HTR-8/SVneo (cell line): ENCODE results near the gene RPGRIP1L.
A peak's percentile ranks its signal among the peaks of the same experiment; 100 is the strongest.

Experiments used
- DNase-seq: peaks from one replicate; pipeline ENCODE4 v3.0.0; 2011; ENCODE audit warnings: low spot score, mixed read lengths; ENCODE audit not compliant: insufficient read length
- FAIRE-seq: peaks from 2 replicates; lab custom pipeline; 2011; peaks lifted over from hg19 to GRCh38; lab: Jason Lieb, UNC

Gene RPGRIP1L

DNA sequence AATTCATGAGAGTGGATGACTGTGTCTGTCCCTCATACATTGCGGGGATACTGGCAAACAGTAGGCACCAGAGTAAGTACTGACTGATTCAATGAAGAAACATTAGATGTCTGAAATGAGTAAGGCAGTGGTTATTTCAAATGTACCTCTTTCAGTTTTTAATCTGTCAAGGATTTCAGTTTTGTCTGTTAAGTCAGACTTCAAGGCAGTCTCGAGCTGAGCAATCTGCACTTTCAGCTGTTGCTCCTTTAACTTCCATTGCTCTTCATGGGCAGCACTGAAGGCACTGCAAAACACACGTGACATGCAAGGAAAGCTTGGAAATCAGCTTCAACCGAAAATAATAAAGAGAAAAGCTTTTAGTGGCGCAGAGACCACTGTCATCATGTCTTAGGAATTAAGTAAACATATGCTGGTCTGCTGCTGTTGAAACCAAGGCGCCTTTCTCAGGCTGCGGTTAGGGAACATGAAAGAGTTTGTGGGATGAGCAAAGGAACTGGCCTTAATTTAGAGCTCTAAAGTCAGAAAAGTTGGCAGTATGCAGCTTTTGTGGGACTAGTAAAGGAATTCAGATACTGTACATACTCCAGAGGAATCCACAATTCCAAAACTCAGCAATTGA is 38.8 kb downstream of the RPGRIP1L start:
- DNase-seq (no peak), FAIRE-seq (no peak)

DNA sequence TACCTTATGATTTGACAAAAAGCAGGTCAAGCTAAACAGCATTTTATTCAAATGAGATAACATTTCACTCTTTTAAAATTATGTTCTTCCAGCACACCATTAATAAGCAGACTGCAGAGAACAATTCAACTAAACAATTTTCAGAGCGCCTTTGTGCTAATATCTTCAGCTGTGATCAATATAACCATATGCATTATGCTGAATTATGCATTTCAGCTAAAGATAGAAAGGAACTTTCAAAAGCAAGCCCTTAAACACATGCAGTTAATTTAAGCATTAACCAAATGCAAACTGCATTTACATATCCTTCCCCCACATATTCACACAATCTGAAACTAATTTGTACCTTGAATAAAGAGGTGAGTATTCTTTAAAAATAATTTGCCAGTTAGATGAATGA is 41.6 kb downstream of the RPGRIP1L start:
- no peak for DNase-seq
- no peak for FAIRE-seq

DNA sequence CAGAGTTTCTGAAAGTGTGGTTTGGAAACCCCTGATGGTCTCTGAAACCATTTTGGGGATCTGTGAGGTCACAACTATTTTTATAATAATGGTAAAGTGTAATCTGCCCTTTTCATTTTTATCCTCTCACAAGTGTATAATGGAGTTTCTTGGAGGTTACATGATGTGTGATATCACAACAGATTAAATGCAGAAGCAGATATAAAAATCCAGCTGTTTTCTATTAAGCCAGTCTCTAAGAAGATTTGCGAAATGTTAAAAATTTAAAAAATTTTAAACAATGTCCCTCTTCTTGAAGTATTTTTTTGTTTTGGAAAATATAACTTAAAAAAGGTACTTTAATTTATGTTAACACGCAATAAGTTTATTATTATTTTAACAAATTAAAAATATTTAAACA is 48.7 kb downstream of the RPGRIP1L start:
- FAIRE-seq (no peak), DNase-seq (no peak)

DNA sequence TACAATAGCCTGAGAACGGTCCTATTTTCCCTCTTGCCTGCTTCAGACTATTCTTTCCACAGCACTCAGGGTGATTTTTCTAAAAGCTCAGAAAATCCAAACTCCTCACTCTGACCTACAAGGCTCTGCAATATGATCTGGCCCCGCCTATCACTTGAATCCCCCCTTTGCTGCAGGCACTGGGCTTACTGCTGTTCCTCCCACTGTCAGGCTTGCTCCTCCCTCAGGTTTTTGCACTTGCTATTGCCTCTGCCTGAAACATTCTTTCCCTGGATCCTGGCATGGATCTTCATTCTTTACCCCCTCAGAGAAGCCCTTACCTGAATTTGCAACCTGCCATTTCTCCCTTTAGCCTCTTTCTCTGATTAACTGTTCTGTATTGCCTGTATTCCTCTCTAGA is 52.3 kb downstream of the RPGRIP1L start:
- DNase-seq: no peak

DNA sequence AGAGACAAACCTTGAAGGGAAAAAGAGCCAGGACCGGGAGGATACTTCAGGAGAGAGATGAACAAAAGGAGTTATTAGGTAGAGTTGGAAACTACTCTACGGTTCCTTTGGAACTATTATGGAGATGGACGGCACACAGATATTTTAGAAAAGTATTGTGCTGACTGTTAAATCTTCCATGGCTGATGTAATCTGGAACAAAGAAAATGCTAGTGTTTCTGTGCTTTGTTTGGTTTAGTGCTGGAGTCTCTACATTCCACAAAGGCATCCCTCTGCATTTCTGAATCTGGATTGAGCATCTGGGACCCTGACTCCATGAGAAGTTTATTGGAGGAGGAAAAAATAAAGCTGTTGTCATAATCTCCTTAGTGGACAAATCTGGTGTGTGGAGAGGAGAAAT is 57.2 kb downstream of the RPGRIP1L start:
- no peak for DNase-seq
- no peak for FAIRE-seq

More for the DNA sequence above, 52.3 kb downstream of the RPGRIP1L start:
- FAIRE-seq: no peak

DNA sequence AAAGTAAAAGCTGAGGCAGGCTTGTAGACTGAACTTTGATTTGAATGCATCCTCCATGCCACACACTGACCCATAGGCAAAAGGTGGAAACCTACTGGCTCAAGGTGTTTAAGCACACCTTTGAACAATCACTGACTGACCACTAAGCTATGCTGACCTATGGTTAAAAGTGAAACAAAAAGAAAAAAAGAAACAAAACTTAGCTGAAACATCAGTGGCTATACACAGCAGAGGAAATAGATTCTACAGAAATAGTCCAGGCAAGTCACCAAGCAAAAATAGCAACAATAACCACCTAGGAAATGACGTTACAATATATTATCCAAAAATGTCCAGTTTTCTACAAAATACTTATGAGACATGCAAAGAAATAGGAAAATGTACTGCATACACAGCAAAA is 60.2 kb downstream of the RPGRIP1L start:
- no peak for DNase-seq
- no peak for FAIRE-seq

DNA sequence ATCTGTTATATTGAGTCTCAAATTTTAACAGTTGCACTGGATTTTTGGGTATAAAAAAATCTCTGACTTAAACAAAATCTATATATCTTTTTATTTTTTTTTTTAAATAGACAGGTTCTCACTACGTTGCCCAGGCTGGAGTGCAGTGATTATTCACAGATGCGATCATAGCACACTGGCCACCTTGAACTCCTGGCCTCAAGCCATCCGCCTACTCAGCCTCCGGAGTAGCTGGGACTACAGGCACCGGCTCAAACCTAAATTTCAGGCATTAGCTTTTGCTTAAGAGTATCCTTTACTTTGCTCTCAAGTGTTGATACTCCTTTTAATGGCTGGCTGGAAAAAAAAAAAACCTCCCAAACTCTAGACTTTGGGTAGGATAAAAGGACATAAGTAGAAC is 61.6 kb downstream of the RPGRIP1L start:
- FAIRE-seq: no peak
- DNase-seq: no peak

DNA sequence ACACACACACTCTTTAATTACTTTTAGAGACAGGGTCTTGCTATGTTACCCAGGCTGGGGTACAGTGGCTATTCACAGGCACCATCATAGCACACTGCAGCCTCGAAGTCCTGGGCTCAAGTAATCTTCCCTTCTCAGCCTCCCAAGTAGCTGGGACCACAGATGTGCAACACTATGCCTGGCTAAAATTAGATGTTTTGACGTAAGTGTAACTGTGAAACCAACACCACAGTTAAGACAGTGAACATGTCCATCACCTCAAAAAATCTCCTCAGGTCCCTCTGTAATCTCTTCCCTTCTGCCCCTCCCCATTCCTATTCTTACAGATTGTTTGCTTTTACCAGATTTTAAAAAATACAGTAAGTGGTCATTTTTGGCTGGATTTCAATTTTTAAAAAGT is 66.7 kb downstream of the RPGRIP1L start:
- DNase-seq: no peak
- no peak for FAIRE-seq

DNA sequence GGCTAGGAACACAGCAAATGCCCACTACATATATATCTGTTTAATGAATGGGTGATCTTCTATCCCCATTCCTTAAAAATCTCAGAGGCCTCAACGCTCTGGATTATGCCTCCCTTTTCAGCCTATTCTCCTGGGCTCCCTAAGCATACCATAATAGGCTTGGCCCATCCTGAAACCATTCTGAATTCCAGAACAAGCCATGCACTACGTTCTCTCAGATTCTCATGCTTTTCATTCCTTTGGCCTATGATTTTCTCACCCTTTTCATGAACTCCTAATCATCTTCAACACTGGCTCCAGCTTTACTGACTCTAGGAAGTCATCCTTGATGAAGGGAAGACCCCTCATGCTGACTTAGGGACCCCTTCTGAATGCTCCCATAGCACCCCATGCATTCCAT is 71.1 kb downstream of the RPGRIP1L start:
- FAIRE-seq (no peak), DNase-seq (no peak)

DNA sequence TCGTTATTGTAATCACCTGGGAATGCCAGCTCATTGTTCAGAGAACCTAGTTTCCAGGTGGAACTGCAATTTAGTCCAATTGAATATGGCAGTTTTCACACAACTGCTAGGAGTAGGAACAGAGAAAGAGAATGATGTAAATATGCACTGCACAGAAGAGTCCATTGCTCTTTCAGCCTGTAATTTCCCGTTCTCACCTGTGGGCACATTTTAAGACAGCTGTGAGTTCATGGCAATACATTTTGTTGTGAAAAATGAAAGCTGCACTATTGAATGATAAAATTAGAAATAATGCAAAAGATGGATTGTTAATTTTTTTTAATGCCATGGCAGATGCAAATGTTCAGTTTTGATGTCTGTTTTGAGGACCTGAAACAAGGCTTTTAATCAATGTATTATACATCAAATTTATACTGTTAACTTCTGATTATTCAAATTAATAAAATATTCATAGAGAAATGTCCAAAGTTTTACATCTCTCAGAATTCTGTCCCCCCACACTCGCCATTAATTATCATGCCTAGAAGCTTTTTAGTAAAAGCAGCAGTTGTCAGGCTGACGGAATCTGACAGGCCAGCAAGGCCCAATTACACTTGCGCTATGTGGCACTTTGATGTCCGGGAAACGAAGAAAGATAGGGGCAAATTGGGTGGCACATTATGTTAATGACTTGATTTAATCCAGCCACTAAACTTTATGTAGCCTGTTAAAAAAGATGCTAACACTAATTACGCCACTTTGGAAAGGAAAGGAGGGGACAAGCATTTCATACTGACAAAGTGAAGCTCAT is 72.2 kb downstream of the RPGRIP1L start:
- no peak for DNase-seq
- FAIRE-seq: no peak

DNA sequence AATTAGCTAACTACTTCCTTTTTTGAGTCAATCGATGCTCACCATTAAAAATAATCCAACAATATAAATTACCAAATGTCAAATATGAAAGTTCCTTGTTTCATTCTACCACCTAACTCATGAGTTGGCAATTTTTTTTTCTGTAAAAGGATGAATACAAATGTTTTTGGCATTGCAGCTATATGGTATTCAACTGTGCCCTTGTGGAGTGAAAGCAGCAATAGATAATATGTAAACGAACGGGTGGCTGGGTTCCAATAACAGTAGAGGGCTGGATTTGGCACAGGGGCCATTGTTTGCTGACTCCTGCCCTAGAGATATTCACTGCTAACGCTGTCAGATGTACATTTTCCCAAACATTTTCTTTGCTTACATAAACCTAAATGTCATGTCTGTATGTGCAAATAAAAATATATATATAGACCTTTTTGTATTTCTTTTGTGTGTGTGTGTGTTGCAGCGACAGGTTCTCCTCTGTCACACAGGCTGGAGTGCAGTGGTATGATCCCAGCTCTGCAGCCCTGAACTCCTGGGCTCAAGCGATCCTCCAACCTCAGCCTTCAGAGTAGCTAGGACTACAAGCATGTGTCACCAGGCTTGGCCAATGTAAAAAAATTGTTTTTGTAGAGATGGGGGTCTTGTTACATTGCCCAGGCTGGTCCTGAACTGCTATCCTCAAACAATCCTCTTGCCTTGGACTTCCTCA is 73.9 kb downstream of the RPGRIP1L start:
- DNase-seq (no peak), FAIRE-seq (no peak)

DNA sequence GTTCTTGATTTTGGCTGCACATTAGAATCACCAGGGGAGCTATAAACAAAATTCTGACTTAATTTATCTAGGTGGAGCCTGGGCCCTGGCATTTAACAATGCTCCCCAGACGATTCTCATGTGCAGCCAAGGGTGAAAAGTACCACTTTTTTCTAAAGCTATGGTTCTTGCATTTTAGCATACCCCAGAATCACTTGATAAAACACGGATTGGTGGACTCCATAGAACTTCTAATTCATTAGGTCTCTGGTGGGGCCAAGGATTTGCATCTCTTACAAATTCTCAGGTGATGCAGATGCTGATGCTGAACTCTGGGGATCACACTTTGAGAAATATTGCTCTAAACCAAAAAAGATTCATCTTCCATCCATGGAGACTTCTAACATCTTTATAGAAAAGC is 74.5 kb downstream of the RPGRIP1L start:
- DNase-seq: no peak

DNA sequence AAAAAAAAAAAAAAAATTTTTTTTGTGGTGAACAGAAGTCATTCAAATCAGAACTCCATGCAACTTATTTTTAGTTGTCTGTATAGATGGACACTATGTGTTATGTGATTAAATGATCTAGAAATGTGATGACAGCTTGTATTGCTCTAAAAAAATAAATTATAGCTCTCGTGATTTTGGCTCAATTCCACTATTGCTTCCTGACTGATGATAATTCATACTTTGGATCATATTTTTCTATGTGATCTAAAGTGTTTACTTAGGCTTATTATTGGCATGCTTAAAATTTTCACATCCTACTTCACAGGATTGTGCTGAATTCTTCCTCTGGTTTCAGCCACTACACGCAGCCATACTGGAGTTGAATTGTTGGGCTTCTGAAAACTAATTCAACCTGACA is 76.8 kb downstream of the RPGRIP1L start:
- FAIRE-seq: no peak
- no peak for DNase-seq

More for the DNA sequence above, 74.5 kb downstream of the RPGRIP1L start:
- no peak for FAIRE-seq

DNA sequence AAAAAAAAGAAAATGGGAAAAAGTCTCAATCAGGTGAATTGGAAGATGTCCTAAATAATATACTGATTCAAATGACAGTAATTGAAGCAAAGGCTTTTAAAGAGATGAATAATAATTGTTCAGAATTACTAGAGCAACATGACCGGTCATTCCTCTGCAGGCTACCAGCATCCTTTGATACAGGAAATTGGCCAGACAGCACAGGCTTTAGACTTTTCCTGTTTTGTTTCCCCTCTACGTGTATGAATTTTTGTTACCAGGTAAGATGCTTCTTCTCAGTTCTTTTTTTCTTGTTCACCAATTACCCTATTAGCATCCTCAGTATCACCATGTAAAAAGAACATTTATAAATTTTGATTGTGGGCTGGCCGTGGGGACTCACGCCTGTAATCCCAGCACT is 77.5 kb downstream of the RPGRIP1L start:
- DNase-seq: no peak
- no peak for FAIRE-seq

DNA sequence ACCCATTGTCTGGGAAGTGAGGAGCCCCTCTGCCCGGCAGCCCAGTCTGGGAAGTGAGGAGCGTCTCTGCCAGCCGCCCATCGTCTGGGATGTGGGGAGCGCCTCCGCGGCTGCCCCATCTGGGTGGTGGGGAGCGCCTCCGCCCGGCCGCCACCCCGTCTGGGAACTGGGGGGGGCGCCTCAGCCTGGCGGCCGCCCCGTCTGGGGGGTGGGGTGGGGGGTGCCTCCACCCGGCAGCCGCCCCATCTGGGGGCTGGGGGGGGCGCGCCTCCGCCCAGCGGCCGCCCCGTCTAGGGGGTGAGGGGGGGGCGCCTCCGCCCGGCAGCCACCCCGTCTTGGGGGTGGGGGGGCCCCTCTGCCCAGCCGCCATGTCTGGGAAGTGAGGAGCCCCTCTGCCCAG is 78.4 kb downstream of the RPGRIP1L start:
- FAIRE-seq (no peak), DNase-seq (no peak)

DNA sequence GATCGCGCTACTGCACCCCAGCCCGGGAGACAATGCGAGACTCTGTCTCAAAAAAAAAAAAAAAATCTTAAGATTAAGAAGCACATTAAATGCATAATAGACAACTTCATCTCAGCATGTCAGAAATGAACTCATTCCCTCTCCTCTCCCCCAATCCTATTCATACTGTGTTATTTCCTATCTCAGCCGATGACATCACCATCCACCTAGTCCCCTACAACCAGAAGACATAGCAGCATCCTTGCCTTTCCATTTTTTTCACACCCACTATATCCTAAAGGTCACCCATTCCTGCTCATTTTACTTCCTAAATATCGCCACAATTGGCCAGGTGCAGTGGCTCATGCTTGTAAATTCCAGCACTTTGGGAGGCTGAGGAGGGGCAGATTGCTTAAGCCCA is 81.3 kb downstream of the RPGRIP1L start:
- DNase-seq (no peak), FAIRE-seq (no peak)

DNA sequence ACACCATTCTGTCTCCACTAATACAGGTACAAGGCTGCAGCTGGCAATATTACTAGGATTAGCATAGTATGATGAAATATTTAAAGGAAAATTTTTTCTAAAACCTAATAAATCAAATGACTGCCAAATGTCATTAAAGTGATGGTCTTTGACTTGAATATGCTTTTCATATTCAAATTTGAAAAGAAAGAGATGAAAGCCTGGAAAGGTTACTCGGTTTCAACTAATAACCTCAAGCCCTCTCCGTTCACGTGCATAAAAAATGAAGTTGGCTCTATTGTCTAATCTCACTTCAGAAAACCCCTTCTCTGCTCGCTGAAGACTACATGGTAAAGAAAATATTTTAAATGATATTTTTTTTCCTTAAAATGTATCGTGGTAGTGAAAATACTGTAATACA is 83.2 kb downstream of the RPGRIP1L start:
- no peak for DNase-seq
- FAIRE-seq: no peak

DNA sequence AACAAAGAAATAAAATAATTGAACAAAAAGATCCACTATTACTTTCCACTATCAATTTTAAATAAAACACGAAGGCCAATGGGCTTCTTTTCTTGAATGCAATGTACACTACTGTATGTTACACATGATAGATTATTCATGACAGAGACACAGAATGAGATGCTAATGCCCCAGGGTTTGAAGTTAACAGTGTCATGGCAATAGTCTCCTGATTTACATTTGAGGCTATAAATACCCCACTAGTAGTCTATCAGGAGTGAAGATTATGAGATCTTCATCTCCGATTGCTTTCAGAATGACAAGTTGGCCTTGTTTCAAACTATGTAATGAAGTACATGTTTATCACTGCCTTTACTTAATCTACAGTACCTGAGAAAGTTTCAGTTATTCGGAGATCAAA is 84.4 kb downstream of the RPGRIP1L start:
- FAIRE-seq (no peak), DNase-seq (no peak)

DNA sequence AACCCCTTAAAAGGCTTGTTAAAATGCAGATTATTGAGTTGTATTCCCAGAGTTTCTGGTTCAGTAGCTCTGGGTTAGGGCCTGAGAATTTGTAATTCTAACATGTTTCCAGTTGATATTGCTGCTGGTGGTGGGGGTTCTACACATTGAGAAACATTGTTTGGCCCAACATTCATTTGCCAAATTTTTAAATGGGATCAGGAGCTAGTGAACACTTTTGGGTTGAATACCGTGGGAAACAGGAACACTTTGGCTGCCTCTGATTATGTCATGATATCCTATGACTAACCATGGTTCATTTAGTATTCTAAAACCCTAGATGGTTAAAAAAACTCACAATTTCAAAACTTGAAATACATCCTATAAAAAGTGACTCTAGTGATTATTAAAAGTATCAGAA is 89.3 kb downstream of the RPGRIP1L start:
- DNase-seq: no peak

DNA sequence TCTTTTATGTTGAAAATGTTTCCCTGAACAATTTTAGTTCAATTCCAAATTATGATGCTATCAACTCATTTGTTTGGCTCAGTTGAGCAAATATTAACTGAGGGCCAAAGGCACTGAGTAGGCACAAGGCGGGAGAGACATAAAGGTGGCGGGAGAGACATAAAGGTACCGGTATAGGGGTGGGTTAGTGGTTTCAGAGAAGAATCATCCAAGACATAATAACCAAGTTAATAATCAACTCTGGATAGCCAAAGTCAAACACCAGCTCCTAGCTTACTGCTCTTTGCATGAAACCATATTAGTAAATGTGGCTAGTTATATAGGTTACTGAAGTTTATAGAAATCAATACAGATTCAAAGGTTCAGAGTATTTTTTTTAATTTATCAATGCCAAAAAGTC is 91.7 kb downstream of the RPGRIP1L start:
- FAIRE-seq (no peak), DNase-seq (no peak)

More for the DNA sequence above, 89.3 kb downstream of the RPGRIP1L start:
- FAIRE-seq: no peak

DNA sequence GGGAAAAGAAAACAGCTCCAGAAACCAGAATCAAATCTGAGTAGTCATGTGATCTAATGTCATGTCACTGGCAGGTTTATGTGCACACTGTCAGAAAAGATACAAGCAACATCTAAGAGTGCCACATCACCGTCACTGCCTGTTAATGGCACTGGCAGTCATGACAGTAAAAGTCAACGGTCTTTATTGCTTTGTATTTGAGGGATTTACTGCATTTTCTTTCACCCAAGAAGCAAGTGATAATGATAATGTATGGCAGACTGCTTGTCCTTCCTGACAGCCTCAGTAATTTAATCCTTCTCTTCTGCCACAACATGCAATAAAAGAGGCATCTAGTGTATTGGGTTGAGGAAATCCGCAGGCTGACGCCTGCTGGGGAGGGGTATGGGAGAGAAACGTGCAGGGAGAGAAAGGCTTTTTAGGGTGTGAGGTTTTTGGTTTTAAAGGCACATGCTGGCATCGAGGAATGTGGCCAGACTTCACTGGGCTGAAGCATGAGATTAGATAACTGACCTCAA is 92.4 kb downstream of the RPGRIP1L start:
- FAIRE-seq (peak; percentile 33), DNase-seq (no peak)
